A549 (cell line): Measurements from ENCODE around the gene HK1.

Source experiments
- CEBPB ChIP-seq, 2 experiments: fragments of >200 bp in 1 of 2; sonication (Bioruptor Twin) in 1 of 2; formaldehyde crosslinking in 1 of 2; IDR thresholded peaks; 2 replicates each; pipeline ENCODE4 v1.6.1; 2012 to 2016
- ESRRA ChIP-seq: fragments of 150-350 bp; IDR thresholded peaks from 2 replicates; pipeline ENCODE4 v1.6.1; 2014; ENCODE audit warnings: mild to moderate bottlenecking, low read length, borderline replicate concordance
- JUN ChIP-seq, 2 experiments: fragments of >200 bp; sonication (Bioruptor Twin); formaldehyde crosslinking; IDR thresholded peaks; 2 replicates in 1 of 2; 3 replicates in 1 of 2; pipeline ENCODE4 v1.6.1; 2016 to 2017
- MAX ChIP-seq: IDR thresholded peaks from 2 replicates; pipeline ENCODE4 v1.6.1; 2012
- POLR2A ChIP-seq: IDR thresholded peaks from 2 replicates; pipeline ENCODE4 v1.6.1; 2012; ENCODE audit warnings: mild to moderate bottlenecking, low read length
- TF ChIP-seq, protein P1 (sequence below): fragments of >200 bp; sonication (Bioruptor Twin); formaldehyde crosslinking; IDR thresholded peaks from 3 replicates; pipeline ENCODE4 v1.5.1; 2016

- TF ChIP-seq CEBPB (IDR thresholded peaks at IDR 0.05) (no peak), MAX (no peak), POLR2A (no peak), JUN (IDR thresholded peaks at IDR 0.05) (no peak), ESRRA (no peak)
- TF ChIP-seq, protein P1, sequence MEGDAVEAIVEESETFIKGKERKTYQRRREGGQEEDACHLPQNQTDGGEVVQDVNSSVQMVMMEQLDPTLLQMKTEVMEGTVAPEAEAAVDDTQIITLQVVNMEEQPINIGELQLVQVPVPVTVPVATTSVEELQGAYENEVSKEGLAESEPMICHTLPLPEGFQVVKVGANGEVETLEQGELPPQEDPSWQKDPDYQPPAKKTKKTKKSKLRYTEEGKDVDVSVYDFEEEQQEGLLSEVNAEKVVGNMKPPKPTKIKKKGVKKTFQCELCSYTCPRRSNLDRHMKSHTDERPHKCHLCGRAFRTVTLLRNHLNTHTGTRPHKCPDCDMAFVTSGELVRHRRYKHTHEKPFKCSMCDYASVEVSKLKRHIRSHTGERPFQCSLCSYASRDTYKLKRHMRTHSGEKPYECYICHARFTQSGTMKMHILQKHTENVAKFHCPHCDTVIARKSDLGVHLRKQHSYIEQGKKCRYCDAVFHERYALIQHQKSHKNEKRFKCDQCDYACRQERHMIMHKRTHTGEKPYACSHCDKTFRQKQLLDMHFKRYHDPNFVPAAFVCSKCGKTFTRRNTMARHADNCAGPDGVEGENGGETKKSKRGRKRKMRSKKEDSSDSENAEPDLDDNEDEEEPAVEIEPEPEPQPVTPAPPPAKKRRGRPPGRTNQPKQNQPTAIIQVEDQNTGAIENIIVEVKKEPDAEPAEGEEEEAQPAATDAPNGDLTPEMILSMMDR = no peak
These were observed 155.9 kb downstream of the HK1 start for GRCh38 chr10:69434169-69434568.
